ENCODE measurements around the gene TMEM140.
"Not testable (repeated sequence)": the region's sequence is repeated elsewhere in the genome, so short reads cannot be mapped to it uniquely, and the experiment has no call there.

TMEM140 gene

GRCh38 chr7:135147899-135148721 is at the start of gene TMEM140:
TMEM140 (plus strand) TSS chr7:135148072; CDS start chr7:135164442, 16,370 bp downstream.
- H3K27ac ChIP-seq (ENCODE audit: low read length), result no peak within 1 kb of the TSS
- H3K36me3 ChIP-seq (ENCODE audit: control insufficient read depth, insufficient read depth, low read length), result no peaks in the 10 kb centered on the region
- no peak for DNase-seq (ENCODE audit: low read depth, low spot score)
- H3K4me3 ChIP-seq (ENCODE audit: low read length), result no peak within 1 kb of the TSS
- H3K4me1 ChIP-seq (ENCODE audit: control insufficient read depth, insufficient read depth, low read length), result no peaks in the 10 kb centered on the region
- no peaks in the 10 kb centered on the region for H3K27me3 ChIP-seq (ENCODE audit: control insufficient read depth, insufficient read depth, low read length)
- H3K9me3 ChIP-seq (ENCODE audit: control insufficient read depth, insufficient read depth, low read length), result no peaks in the 10 kb centered on the region
- WGBS (ENCODE audit: insufficient coverage, insufficient read length), result 100% methylated on average over 1 of the region's 13 CpGs

GRCh38 chr7:135098391-135098790 is 49.5 kb upstream of the TMEM140 start:
- WGBS (ENCODE audit: insufficient coverage, insufficient read length), result no CpG with 5 or more reads among the region's 3 CpGs

GRCh38 chr7:135100856-135101255 is 47.0 kb upstream of the TMEM140 start:
- Histone ChIP-seq H3K27me3 (ENCODE audit: control insufficient read depth, insufficient read depth, low read length) (no peaks in the 10 kb centered on the region), H3K9me3 (ENCODE audit: control insufficient read depth, insufficient read depth, low read length) (no peaks in the 10 kb centered on the region), H3K4me3 (ENCODE audit: low read length) (no peak overlapping the region), H3K27ac (ENCODE audit: low read length) (no peak overlapping the region), H3K36me3 (ENCODE audit: control insufficient read depth, insufficient read depth, low read length) (no peaks in the 10 kb centered on the region), H3K4me1 (ENCODE audit: control insufficient read depth, insufficient read depth, low read length) (no peaks in the 10 kb centered on the region)
- DNase-seq (ENCODE audit: low read depth, low spot score), result no peak

More at GRCh38 chr7:135098391-135098790, 49.5 kb upstream of the TMEM140 start:
- H3K27me3 ChIP-seq (ENCODE audit: control insufficient read depth, insufficient read depth, low read length), result no peaks in the 10 kb centered on the region
- no peak for DNase-seq (ENCODE audit: low read depth, low spot score)
- H3K4me3 ChIP-seq (ENCODE audit: low read length), result no peak overlapping the region
- no peaks in the 10 kb centered on the region for H3K4me1 ChIP-seq (ENCODE audit: control insufficient read depth, insufficient read depth, low read length)
- H3K27ac ChIP-seq (ENCODE audit: low read length), result no peak overlapping the region
- no peaks in the 10 kb centered on the region for H3K36me3 ChIP-seq (ENCODE audit: control insufficient read depth, insufficient read depth, low read length)
- no peaks in the 10 kb centered on the region for H3K9me3 ChIP-seq (ENCODE audit: control insufficient read depth, insufficient read depth, low read length)

GRCh38 chr7:135102372-135102771 is 45.5 kb upstream of the TMEM140 start:
- H3K4me1 ChIP-seq (ENCODE audit: control insufficient read depth, insufficient read depth, low read length), result no peaks in the 10 kb centered on the region
- H3K27ac ChIP-seq (ENCODE audit: low read length), result no peak overlapping the region
- no peak for DNase-seq (ENCODE audit: low read depth, low spot score)
- H3K9me3 ChIP-seq (ENCODE audit: control insufficient read depth, insufficient read depth, low read length), result no peaks in the 10 kb centered on the region
- no peak overlapping the region for H3K4me3 ChIP-seq (ENCODE audit: low read length)
- no peaks in the 10 kb centered on the region for H3K27me3 ChIP-seq (ENCODE audit: control insufficient read depth, insufficient read depth, low read length)
- no peaks in the 10 kb centered on the region for H3K36me3 ChIP-seq (ENCODE audit: control insufficient read depth, insufficient read depth, low read length)

- no peaks in the 10 kb centered on the region for H3K4me1 ChIP-seq (ENCODE audit: control insufficient read depth, insufficient read depth, low read length)
- WGBS (ENCODE audit: insufficient coverage, insufficient read length), result no CpG with 5 or more reads among the region's 4 CpGs
- H3K9me3 ChIP-seq (ENCODE audit: control insufficient read depth, insufficient read depth, low read length), result no peaks in the 10 kb centered on the region
- DNase-seq (ENCODE audit: low read depth, low spot score), result no peak
- H3K27me3 ChIP-seq (ENCODE audit: control insufficient read depth, insufficient read depth, low read length), result no peaks in the 10 kb centered on the region
- H3K4me3 ChIP-seq (ENCODE audit: low read length), result no peak overlapping the region
- no peaks in the 10 kb centered on the region for H3K36me3 ChIP-seq (ENCODE audit: control insufficient read depth, insufficient read depth, low read length)
- H3K27ac ChIP-seq (ENCODE audit: low read length), result no peak overlapping the region
These were observed 38.3 kb upstream of the TMEM140 start for GRCh38 chr7:135109562-135109961.

GRCh38 chr7:135109976-135110375 is 37.9 kb upstream of the TMEM140 start:
- H3K27ac ChIP-seq (ENCODE audit: low read length), result no peak overlapping the region
- peak; percentile 9 for DNase-seq (ENCODE audit: low read depth, low spot score)
- H3K9me3 ChIP-seq (ENCODE audit: control insufficient read depth, insufficient read depth, low read length), result no peaks in the 10 kb centered on the region
- H3K4me1 ChIP-seq (ENCODE audit: control insufficient read depth, insufficient read depth, low read length), result no peaks in the 10 kb centered on the region
- no peaks in the 10 kb centered on the region for H3K36me3 ChIP-seq (ENCODE audit: control insufficient read depth, insufficient read depth, low read length)
- no CpG with 5 or more reads among the region's 1 CpG for WGBS (ENCODE audit: insufficient coverage, insufficient read length)
- no peaks in the 10 kb centered on the region for H3K27me3 ChIP-seq (ENCODE audit: control insufficient read depth, insufficient read depth, low read length)
- no peak overlapping the region for H3K4me3 ChIP-seq (ENCODE audit: low read length)

GRCh38 chr7:135111379-135111778 is 36.5 kb upstream of the TMEM140 start:
- H3K4me3 ChIP-seq (ENCODE audit: low read length), result no peak overlapping the region
- no CpG with 5 or more reads among the region's 2 CpGs for WGBS (ENCODE audit: insufficient coverage, insufficient read length)

GRCh38 chr7:135114622-135115021 is 33.2 kb upstream of the TMEM140 start:
- H3K27me3 ChIP-seq (ENCODE audit: control insufficient read depth, insufficient read depth, low read length), result no peaks in the 10 kb centered on the region
- H3K9me3 ChIP-seq (ENCODE audit: control insufficient read depth, insufficient read depth, low read length), result no peaks in the 10 kb centered on the region
- no CpG with 5 or more reads among the region's 1 CpG for WGBS (ENCODE audit: insufficient coverage, insufficient read length)
- no peak overlapping the region for H3K27ac ChIP-seq (ENCODE audit: low read length)
- H3K36me3 ChIP-seq (ENCODE audit: control insufficient read depth, insufficient read depth, low read length), result no peaks in the 10 kb centered on the region
- no peak overlapping the region for H3K4me3 ChIP-seq (ENCODE audit: low read length)
- no peak for DNase-seq (ENCODE audit: low read depth, low spot score)
- H3K4me1 ChIP-seq (ENCODE audit: control insufficient read depth, insufficient read depth, low read length), result no peaks in the 10 kb centered on the region

More at GRCh38 chr7:135111379-135111778, 36.5 kb upstream of the TMEM140 start:
- Histone ChIP-seq H3K4me1 (ENCODE audit: control insufficient read depth, insufficient read depth, low read length) (no peaks in the 10 kb centered on the region), H3K27ac (ENCODE audit: low read length) (no peak overlapping the region), H3K9me3 (ENCODE audit: control insufficient read depth, insufficient read depth, low read length) (no peaks in the 10 kb centered on the region), H3K27me3 (ENCODE audit: control insufficient read depth, insufficient read depth, low read length) (no peaks in the 10 kb centered on the region), H3K36me3 (ENCODE audit: control insufficient read depth, insufficient read depth, low read length) (no peaks in the 10 kb centered on the region)
- no peak for DNase-seq (ENCODE audit: low read depth, low spot score)

- Histone ChIP-seq H3K4me1 (ENCODE audit: control insufficient read depth, insufficient read depth, low read length) (no peaks in the 10 kb centered on the region), H3K27ac (ENCODE audit: low read length) (no peak overlapping the region), H3K27me3 (ENCODE audit: control insufficient read depth, insufficient read depth, low read length) (no peaks in the 10 kb centered on the region), H3K9me3 (ENCODE audit: control insufficient read depth, insufficient read depth, low read length) (no peaks in the 10 kb centered on the region), H3K36me3 (ENCODE audit: control insufficient read depth, insufficient read depth, low read length) (no peaks in the 10 kb centered on the region), H3K4me3 (ENCODE audit: low read length) (no peak overlapping the region)
- no CpG with 5 or more reads among the region's 1 CpG for WGBS (ENCODE audit: insufficient coverage, insufficient read length)
- DNase-seq (ENCODE audit: low read depth, low spot score), result no peak
These were observed 30.8 kb upstream of the TMEM140 start for GRCh38 chr7:135117096-135117495.

GRCh38 chr7:135121868-135122267 is 26.0 kb upstream of the TMEM140 start:
- no peak overlapping the region for H3K4me3 ChIP-seq (ENCODE audit: low read length)
- no peaks in the 10 kb centered on the region for H3K9me3 ChIP-seq (ENCODE audit: control insufficient read depth, insufficient read depth, low read length)
- no peaks in the 10 kb centered on the region for H3K27me3 ChIP-seq (ENCODE audit: control insufficient read depth, insufficient read depth, low read length)
- no peak overlapping the region for H3K27ac ChIP-seq (ENCODE audit: low read length)
- H3K36me3 ChIP-seq (ENCODE audit: control insufficient read depth, insufficient read depth, low read length), result no peaks in the 10 kb centered on the region
- no peak for DNase-seq (ENCODE audit: low read depth, low spot score)
- H3K4me1 ChIP-seq (ENCODE audit: control insufficient read depth, insufficient read depth, low read length), result no peaks in the 10 kb centered on the region
- no CpG with 5 or more reads among the region's 6 CpGs for WGBS (ENCODE audit: insufficient coverage, insufficient read length)

- WGBS (ENCODE audit: insufficient coverage, insufficient read length), result no CpG with 5 or more reads among the region's 3 CpGs
- not testable (repeated sequence) for H3K4me1 ChIP-seq (ENCODE audit: control insufficient read depth, insufficient read depth, low read length); H3K27me3 ChIP-seq (ENCODE audit: control insufficient read depth, insufficient read depth, low read length); H3K4me3 ChIP-seq (ENCODE audit: low read length); H3K9me3 ChIP-seq (ENCODE audit: control insufficient read depth, insufficient read depth, low read length); DNase-seq (ENCODE audit: low read depth, low spot score); H3K27ac ChIP-seq (ENCODE audit: low read length); H3K36me3 ChIP-seq (ENCODE audit: control insufficient read depth, insufficient read depth, low read length)
These were observed 23.2 kb upstream of the TMEM140 start for GRCh38 chr7:135124631-135125030.
